Activated effector memory CD4-positive, alpha-beta T cell treated with anti-CD3 and anti-CD28 coated beads, Interleukin-2, amount 50 U/mL, for 16 hours (primary cell): Measurements from ENCODE around the gene IDUA.

Source experiments
- DNase-seq: peaks from one replicate; pipeline ENCODE4 v3.0.0-alpha.2; 2020

IDUA gene

GRCh38 chr4:1033840-1034551 is 47.2 kb downstream of the IDUA start:
- no peak for DNase-seq

DNA sequence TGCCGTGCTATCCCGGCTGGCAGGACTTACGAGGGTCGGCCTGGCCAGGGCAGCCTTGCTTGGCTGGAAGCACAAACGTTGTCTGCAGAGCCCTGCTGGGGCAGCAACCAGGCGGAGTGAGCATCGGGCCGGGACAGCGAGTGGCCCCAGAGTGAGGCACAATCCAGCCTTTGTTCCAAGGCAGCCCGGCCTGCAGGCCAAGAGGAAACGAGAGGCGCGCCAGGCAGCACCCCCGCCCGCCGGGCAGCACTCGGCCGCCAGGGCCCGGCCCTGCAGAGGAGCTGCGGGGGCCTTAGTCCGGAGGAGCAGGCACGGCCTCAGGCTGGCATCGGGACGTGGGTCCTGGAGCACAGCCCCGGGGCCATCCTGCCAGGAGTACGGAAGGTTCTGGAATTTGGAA is 48.7 kb downstream of the IDUA start:
- DNase-seq: no peak

- DNase-seq: no peak
These were observed 49.3 kb downstream of the IDUA start for GRCh38 chr4:1036095-1036494.

- DNase-seq: no peak
These were observed 50.3 kb downstream of the IDUA start for GRCh38 chr4:1036976-1037810.

- DNase-seq: no peak
These were observed 52.2 kb downstream of the IDUA start for GRCh38 chr4:1038948-1039492.

DNA sequence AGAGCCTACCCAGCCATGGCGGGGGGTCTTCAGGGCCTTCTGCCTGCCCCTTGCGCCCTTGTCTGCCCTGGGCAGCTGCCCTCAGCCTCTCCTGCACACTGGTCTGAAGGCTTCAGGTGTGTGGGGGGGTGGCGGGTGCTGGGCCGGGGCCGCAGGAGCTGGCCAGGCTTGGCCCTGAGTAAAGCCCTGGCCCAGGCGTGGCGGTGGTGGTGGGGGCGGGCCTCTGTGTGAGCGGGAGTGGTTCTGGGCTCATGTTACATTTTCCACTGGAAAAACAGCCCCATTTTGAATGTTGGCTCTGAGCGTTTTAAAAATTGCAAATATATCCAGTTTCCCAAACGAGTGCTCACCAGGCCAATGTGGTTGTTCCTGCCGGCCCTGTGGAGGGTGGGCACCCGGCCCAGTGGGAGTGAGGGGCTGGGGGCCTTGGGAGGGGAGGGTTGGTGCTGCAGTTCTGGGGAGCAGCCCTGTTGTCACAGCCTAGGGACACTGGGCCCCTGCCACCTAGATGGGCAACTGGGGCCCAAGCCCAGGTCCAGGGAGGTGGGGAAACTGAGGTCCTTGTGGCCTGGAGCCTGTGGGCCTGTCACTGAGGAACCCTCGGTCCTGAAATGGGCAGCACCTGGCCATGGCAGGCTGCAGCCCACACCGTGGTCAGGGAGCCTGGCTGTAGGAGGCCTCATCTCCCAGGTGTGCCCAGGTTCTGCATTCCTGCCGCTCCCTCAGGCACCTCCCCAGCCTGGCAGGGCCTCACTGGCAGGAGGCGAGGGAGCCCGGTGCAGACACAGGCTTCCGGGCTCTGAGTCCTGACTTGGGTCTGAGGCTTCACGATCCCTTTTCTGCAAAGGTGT is 52.9 kb downstream of the IDUA start:
- DNase-seq: no peak

GRCh38 chr4:1040344-1041146 is 53.7 kb downstream of the IDUA start:
- DNase-seq: no peak

DNA sequence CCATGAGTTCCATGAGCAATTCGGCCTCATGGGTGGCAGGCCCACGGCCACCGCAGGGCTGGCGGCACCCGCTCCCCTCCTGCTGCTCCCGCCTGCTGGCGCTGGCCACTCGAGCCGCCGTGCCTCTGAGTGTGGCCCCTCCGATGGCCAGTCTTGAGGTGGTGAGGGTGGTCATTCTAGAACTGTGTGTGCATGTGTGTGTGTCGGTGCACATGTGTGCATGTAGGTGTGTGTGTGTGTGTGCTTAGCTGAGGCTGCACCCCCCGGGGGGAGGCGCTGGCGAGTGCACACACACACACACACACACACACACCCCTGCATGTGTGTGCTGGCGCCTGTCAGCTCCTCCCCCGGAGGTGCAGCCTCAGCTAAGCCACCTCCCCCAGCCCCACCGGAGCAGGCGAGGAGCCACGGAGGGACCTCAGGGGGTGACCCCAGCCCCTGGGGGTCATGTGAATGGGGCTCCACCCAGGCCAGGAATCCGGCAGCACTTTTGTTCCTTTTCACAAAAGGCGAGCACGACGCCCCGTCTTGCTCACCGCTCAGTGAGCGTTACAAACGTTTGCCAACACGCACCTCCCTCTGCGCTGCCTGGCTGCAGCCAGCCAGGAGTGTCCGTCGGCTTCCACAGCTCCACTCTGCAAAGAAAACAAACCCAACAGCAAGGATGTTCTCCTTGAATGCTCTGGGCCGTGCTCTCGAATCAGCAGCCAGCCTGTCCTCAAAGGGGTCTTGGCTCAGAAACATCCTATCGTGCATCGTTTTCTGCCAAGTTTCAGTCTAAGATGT is 54.5 kb downstream of the IDUA start:
- no peak for DNase-seq

DNA sequence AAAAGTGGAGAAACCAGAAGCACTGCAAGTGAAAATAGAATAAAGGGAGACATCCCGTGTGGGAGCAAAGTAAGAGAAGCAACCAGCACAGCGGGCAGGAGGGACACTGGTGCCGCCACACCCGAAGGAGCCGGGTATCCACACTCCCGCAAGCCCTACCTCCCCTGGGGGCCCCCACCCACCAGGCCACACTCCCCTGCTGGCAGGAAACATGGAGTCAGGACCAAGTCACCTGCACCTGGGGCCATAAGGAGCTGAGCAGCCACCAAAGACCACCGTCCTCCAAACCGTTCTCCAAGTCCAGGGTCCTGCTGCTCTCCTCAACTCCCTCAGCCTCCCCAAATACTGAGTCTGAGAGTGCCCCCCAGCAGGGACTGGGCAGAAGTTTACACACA is 55.1 kb downstream of the IDUA start:
- no peak for DNase-seq

GRCh38 chr4:1042352-1043055 is 55.7 kb downstream of the IDUA start:
- no peak for DNase-seq

DNA sequence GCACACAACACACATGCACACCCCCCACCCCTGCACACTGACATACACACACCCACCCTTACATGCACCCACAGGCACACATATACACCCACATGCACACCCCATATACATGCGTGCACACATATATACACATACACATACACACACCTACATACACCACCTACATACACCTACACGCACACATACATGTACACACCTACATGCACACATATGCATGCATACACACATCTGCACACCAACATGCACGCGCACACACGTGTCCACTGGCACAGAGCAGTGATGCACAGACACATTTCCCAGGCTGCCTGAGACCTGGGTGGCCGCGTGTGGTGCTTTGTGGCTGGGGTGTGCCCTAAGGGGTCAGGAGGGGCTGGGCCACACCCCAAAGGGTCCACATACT is 56.3 kb downstream of the IDUA start:
- no peak for DNase-seq

DNA sequence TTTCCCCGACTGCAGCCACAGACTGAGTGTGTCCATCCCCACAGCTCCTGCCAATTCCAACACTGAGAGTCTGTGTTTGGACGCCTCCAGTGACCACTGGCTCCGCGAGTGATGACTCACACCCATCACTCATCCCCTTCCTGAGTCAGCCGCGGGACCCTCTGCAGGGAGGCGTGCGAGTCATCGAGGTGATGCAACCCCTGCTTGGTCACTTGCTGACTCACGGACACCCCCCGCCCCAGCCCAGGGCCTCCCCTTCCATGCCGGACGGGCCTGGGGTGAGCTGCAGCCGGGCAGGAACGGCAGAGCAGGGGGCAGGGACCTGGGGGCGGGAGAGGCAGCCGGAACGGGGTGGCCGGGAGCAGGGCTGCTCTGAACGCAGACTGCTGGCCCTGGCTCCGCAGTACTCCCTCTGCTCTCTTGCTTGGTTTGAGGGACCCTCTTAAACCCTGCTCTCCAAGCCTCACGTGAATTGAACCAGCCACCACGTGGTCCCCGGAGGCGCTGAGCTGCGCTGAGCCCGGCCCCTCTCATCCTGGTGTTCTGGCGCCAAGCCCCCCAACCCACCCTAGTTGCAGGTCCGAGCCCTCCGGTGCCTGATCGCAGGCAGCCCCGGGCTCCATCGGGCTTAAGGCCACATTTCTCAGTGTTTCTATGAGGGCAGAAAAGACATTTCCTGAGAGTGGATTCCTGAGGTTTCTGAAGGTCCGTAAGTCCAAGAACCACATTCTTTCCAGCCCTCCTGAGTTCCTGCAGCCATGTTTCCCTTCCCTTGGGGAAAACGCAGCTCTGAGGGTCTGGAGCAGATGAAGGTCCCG is 57.0 kb downstream of the IDUA start:
- DNase-seq: no peak

DNA sequence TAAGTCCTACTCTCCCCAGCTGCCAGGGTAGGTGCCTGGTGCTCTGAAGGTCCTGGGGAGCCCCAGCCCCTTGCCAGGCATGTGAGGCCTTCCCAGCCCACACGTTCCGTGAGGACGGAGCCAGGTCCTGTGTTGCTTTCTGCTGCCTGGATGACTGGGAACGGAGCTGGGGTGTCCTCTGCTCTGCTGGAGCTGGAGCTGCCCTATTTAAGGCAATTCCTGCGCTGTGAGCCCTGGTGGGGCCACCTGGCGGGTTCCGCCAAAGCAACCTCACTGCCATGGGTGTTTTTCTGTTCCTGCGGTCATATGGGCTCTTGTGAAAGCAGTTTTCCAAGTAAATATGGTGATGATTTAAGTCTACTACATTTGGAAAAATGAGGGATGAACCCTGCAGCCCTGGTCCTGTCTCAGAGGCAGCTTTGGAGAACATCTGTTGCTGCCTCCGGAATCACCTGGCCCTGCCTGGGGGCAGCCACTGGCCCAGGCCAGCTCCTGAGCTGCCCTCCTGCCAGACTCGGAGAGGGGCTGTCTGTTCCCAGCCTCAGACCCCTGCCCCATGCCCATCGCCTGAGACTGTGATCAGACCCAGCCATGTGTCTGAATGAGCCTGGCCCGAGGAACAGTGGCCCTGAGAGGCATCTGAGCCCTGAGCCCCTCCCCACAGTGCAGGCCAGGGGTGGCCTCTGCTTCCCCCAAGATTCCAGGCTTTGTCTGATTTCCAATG is 57.8 kb downstream of the IDUA start:
- no peak for DNase-seq

GRCh38 chr4:1045193-1045594 is 58.4 kb downstream of the IDUA start:
- no peak for DNase-seq

DNA sequence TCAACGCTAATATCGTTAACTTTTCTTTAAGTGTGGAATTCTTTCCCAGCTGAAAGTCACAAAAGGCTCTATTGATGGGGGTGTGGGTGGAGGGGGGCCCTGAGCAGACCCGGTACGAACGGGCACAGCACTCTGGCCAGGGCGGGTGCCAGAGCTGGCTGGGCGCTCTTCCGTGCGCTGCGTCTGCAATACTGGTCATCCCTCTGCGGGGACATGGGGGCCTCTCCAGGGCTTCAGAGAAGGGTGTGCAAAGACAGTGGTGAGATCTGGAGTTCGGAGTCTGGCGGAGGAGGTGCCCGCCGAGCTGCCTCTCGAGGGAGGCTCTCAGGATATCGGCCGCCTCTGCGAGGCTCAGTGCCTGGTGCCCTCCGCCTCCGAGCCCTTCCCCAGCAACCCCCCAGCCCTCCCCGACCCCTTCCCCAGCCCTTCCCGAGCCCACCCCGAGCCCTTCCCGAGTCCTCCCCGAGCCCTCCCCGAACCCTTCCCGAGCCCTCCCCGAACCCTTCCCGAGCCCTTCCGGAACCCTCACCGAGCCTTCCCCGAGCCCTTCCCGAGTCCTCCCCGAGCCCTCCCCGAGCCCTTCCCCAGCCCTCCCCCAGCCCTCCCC is 58.9 kb downstream of the IDUA start:
- DNase-seq: no peak

- peak; percentile 58 for DNase-seq
These were observed 59.8 kb downstream of the IDUA start for GRCh38 chr4:1046581-1047011.

GRCh38 chr4:1047106-1047975 is 60.5 kb downstream of the IDUA start:
- DNase-seq: peak; percentile 62
